NCI-H526 (cell line): Measurements from ENCODE around the gene CEP44.
"Not testable (repeated sequence)": the region's sequence is repeated elsewhere in the genome, so short reads cannot be mapped to it uniquely, and the experiment has no call there.

Experiments
- DNase-seq, 2 experiments: peaks; one replicate each; lab custom pipeline; 2025; lab: John Stamatoyannopoulos, UW

CEP44 gene

GRCh38 chr4:174279433-174280155 lies 4.1 kb upstream of the CEP44 start:
- DNase-seq: no peak

- DNase-seq: no peak
Observed at GRCh38 chr4:174281182-174281737, 2.5 kb upstream of the CEP44 start.

- DNase-seq: no peak
Observed at GRCh38 chr4:174281901-174282300, 1.8 kb upstream of the CEP44 start.

- peak; percentile 87 to 91 for DNase-seq
Observed at GRCh38 chr4:174282836-174283506, 740 bp upstream of the CEP44 start.

- peak in 1 of 2 experiments; percentile 16 for DNase-seq
Observed at GRCh38 chr4:174284487-174284886, 776 bp downstream of the CEP44 start.

GRCh38 chr4:174286870-174287269 lies 3.2 kb downstream of the CEP44 start:
- DNase-seq: no peak

- no peak for DNase-seq
Observed at GRCh38 chr4:174292473-174292872, 8.8 kb downstream of the CEP44 start.

GRCh38 chr4:174294641-174295040 lies 10.9 kb downstream of the CEP44 start:
- not testable (repeated sequence) for DNase-seq

- not testable (repeated sequence) for DNase-seq
Observed at GRCh38 chr4:174295142-174295541, 11.4 kb downstream of the CEP44 start.

- DNase-seq: no peak
Observed at GRCh38 chr4:174303687-174304086, 20.0 kb downstream of the CEP44 start.

GRCh38 chr4:174304664-174305063 lies 21.0 kb downstream of the CEP44 start:
- no peak for DNase-seq

GRCh38 chr4:174305961-174306360 lies 22.2 kb downstream of the CEP44 start:
- no peak for DNase-seq

- no peak for DNase-seq
Observed at GRCh38 chr4:174307694-174308093, 24.0 kb downstream of the CEP44 start.

GRCh38 chr4:174312993-174313392 lies 29.3 kb downstream of the CEP44 start:
- DNase-seq: no peak

- DNase-seq: no peak
Observed at GRCh38 chr4:174314274-174314673, 30.6 kb downstream of the CEP44 start.

GRCh38 chr4:174314770-174315169 lies 31.1 kb downstream of the CEP44 start:
- DNase-seq: peak in 1 of 2 experiments; percentile 7

- DNase-seq: no peak
Observed at GRCh38 chr4:174316546-174316945, 32.8 kb downstream of the CEP44 start.

GRCh38 chr4:174316954-174317353 lies 33.2 kb downstream of the CEP44 start:
- no peak for DNase-seq

GRCh38 chr4:174317531-174317930 lies 33.8 kb downstream of the CEP44 start:
- DNase-seq: no peak

- peak in 1 of 2 experiments; percentile 23 for DNase-seq
Observed at GRCh38 chr4:174318829-174319764, 35.4 kb downstream of the CEP44 start.

- no peak for DNase-seq
Observed at GRCh38 chr4:174320494-174321199, 36.9 kb downstream of the CEP44 start.
